ENCODE data around the gene SNAP23.
A peak's percentile ranks its signal among the peaks of the same experiment; 100 is the strongest.

SNAP23 gene

DNA sequence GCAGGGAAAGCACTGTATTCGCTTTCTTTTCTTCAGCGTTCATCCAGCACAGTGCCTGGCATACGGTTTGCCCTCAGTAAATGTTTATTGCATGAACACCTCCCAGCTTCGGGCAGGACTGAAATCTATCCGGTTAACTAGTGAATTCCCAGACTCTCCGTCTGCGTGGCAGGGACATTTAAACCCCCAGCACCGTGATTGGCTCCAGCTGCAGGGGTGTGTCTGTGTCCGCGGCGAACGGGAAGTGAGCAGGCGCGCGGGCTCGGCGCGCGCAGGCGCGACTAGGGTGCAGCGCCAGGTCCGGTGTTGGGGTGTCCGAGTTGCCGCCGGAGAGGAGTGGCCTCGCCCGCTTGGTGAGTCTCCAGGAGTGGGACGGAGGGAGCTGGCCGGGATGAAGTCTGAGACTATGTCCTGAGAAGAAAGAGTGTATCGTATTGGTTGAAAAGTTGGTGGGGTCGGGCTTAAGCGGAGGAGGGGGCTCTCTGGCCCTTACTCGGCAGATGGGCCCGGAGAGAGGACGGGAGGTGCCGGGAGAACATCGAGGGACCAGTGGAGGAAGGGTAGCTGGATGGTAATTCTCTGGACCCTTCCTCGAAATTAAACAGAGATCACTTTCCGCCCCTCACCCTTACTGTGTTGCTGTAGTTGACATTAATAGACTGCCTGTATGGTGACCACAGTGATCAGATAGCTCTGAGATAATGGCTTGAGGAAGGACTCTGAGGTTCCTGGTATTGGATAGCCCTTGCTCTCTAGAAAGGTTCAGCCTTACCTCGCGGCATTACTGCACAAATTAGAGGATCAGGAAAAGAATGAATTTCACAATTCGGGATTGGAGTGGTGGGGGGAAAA, at the start of gene SNAP23:
TSS of gene SNAP23 (plus strand) at position 274 of the 852 bp plus-strand sequence. CDS start 16,213 bp downstream, outside the sequence.
- peak; percentile 89 for DNase-seq (ENCODE audit: low read depth)
- peak within 1 kb of the TSS; percentile 95 for H3K4me3 ChIP-seq (ENCODE audit: control insufficient read depth, low read depth, low read length)
- TF ChIP-seq, protein P1, sequence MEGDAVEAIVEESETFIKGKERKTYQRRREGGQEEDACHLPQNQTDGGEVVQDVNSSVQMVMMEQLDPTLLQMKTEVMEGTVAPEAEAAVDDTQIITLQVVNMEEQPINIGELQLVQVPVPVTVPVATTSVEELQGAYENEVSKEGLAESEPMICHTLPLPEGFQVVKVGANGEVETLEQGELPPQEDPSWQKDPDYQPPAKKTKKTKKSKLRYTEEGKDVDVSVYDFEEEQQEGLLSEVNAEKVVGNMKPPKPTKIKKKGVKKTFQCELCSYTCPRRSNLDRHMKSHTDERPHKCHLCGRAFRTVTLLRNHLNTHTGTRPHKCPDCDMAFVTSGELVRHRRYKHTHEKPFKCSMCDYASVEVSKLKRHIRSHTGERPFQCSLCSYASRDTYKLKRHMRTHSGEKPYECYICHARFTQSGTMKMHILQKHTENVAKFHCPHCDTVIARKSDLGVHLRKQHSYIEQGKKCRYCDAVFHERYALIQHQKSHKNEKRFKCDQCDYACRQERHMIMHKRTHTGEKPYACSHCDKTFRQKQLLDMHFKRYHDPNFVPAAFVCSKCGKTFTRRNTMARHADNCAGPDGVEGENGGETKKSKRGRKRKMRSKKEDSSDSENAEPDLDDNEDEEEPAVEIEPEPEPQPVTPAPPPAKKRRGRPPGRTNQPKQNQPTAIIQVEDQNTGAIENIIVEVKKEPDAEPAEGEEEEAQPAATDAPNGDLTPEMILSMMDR (conservative IDR thresholded peaks at IDR 0.05; ENCODE audit: control insufficient read depth, insufficient read depth, low read depth, low read length) = no peak

DNA sequence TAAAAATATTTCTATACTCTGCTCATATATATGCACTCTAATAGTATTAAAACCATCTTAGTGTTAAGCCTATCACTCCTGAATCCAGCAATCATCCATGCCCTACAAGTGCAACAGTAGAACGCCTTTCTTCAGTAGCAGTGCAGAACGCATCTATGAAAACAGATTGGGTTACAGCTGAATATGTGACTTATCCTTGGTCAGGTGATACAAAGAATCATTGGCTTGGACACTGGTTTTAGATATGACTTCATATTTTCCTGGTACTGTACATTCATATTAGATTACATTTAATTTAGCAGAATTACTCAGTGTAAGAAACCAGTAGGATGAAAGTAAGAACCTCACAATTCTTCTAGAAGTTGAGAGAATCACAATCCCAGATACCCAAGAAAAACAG, 47.8 kb upstream of the SNAP23 start:
- TF ChIP-seq, protein P1 (conservative IDR thresholded peaks at IDR 0.05; ENCODE audit: control insufficient read depth, insufficient read depth, low read depth, low read length) = no peak
- no peak overlapping the region for H3K4me3 ChIP-seq (ENCODE audit: control insufficient read depth, low read depth, low read length)
- no peak for DNase-seq (ENCODE audit: low read depth)

DNA sequence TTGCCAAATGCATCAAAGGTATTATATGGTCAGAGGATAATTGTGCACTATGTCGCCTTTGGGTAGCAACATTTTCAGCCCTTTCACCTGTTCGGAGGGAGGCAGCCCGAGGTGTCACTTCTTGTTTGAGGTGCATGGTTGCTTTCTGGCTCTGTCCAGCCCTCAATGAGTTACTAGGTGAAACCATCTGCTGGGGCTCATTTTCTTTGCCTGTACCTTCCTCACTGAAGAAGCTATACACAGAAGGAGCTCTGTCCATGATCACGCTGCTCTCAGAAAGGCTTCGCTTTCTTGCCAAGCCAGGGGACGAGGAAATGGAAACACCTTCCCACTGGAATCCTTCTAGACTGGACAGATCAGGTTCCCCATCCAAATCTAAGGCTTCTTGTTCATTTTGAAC, 47.2 kb upstream of the SNAP23 start:
- DNase-seq (ENCODE audit: low read depth) = no peak
- H3K4me3 ChIP-seq (ENCODE audit: control insufficient read depth, low read depth, low read length) = no peak overlapping the region
- TF ChIP-seq, protein P1 (conservative IDR thresholded peaks at IDR 0.05; ENCODE audit: control insufficient read depth, insufficient read depth, low read depth, low read length) = no peak

DNA sequence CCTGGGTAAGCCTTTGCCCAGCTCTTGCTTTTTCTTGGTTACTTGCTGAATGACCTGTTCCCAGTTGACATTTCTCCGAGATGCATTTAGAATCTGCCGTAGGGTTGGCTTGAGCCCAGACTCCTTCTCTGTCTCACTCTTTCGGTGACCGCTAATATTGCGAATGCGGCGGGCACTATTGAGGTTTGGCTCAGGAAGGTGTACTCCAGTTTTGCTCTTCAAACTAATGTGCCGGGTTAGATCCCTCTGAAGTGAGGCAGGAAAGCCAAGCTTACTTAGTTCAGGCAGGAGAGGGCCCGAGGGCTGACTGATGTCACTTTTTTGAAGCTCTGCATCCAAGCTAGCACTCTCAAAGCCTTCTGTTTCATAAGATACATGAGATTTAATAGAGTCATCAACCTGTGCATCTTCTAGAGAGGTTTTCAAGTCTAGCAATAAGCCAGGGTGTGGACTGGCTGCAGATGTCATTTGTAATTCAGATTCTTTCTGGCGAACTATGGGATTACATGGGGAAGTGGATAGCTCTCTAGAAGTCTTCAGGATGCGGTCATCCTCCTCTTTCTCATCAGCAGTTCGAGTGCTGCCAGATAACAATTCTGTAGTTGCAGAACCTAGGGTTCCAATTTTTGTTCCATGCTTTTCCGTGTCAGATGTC, 45.5 kb upstream of the SNAP23 start:
- H3K4me3 ChIP-seq (ENCODE audit: control insufficient read depth, low read depth, low read length) = no peak overlapping the region
- DNase-seq (ENCODE audit: low read depth) = no peak
- TF ChIP-seq, protein P1 (conservative IDR thresholded peaks at IDR 0.05; ENCODE audit: control insufficient read depth, insufficient read depth, low read depth, low read length) = no peak

DNA sequence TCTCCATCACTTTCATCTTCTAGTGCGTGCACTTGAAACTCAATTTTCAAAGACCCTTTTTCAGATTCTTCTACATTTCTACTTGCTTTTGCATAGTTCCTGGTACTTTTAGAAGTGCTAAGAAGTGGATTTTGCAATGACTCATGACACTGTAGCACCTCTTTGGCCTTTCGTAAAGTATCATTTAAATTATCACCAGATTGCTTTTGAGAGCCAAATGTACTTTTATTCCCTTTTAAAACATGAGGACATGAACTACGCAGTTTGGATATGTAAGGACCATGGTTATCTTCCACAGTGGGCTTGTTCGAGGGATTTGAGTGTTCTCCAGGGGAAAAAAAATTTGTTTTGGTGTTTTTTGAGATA, 45.0 kb upstream of the SNAP23 start:
- TF ChIP-seq, protein P1 (conservative IDR thresholded peaks at IDR 0.05; ENCODE audit: control insufficient read depth, insufficient read depth, low read depth, low read length) = no peak
- H3K4me3 ChIP-seq (ENCODE audit: control insufficient read depth, low read depth, low read length) = no peak overlapping the region
- DNase-seq (ENCODE audit: low read depth) = no peak

DNA sequence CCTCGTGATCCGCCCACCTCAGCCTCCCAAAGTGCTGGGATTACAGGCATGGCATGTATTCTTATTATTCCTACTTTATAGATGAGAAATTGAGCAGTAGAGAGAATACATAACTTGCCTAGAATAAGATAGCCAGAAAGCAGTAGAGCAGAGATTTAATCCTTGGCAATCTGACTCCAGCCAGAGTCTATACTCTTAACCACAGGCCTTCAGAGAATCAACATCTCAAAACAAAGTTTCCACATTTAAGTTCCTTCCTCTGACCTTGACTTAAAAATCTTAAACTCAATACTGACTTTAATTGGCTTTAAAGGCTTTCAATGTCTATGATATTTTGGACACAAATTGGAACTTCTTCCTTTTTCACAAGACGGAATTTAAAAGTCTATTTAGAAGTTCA, 41.6 kb upstream of the SNAP23 start:
- no peak for DNase-seq (ENCODE audit: low read depth)
- no peak overlapping the region for H3K4me3 ChIP-seq (ENCODE audit: control insufficient read depth, low read depth, low read length)
- TF ChIP-seq, protein P1 (conservative IDR thresholded peaks at IDR 0.05; ENCODE audit: control insufficient read depth, insufficient read depth, low read depth, low read length) = no peak

Data from fibroblast of mammary gland (primary cell).